Loucy (cell line): Measurements from ENCODE around the gene TUT4.

Experiments
- CTCF ChIP-seq: fragments of 200-600 bp; sonication (generic); conservative IDR thresholded peaks from 2 replicates; pipeline ENCODE4 v1.5.1; 2014; ENCODE audit warnings: mild to moderate bottlenecking, antibody characterized with exemption, low read length
- EZH2phosphoT487 ChIP-seq: fragments of 200-600 bp; IDR thresholded peaks from 2 replicates; pipeline ENCODE4 v1.6.1; 2018; ENCODE audit warnings: antibody characterized with exemption, mild to moderate bottlenecking, moderate library complexity, borderline replicate concordance

GRCh38 chr1:52511851-52512615 lies 40.9 kb downstream of the TUT4 start:
- TF ChIP-seq CTCF (no peak), EZH2phosphoT487 (no peak)
